Mesothelial cell of epicardium (in vitro differentiated cells): ENCODE data around the gene BEST3. TPM values are rescaled to one million over a fixed set of nuclear protein-coding genes. Genes with fewer than 3 reads are reported as not detected.

Experiments
- DNase-seq, 2 experiments: peaks; one replicate each; pipeline ENCODE4 v3.0.0; 2021; ENCODE audit warnings: low spot score in 2 of 2; ENCODE audit not compliant: unreplicated experiment in 2 of 2
- H3K27ac Mint-ChIP-seq: 2 replicates; pipeline ENCODE4 v1.8.0; 2021; ENCODE audit warnings: mixed read lengths
- H3K27me3 Mint-ChIP-seq: 2 replicates; pipeline ENCODE4 v1.8.0; 2021; ENCODE audit warnings: low read depth, mixed read lengths
- H3K36me3 Mint-ChIP-seq: 2 replicates; pipeline ENCODE4 v1.8.0; 2021; ENCODE audit warnings: mixed read lengths
- H3K4me1 Mint-ChIP-seq: 2 replicates; pipeline ENCODE4 v1.8.0; 2021; ENCODE audit warnings: mixed read lengths
- H3K4me3 Mint-ChIP-seq: 2 replicates; pipeline ENCODE4 v1.8.0; 2021; ENCODE audit warnings: mild to moderate bottlenecking, moderate library complexity, mixed read lengths
- H3K9me3 Mint-ChIP-seq: 2 replicates; pipeline ENCODE4 v1.8.0; 2021; ENCODE audit warnings: mixed read lengths
- CTCF ChIP-seq: fragments of 200-600 bp; sonication (generic); IDR thresholded peaks from one replicate; pipeline ENCODE4 v1.5.0; 2021; ENCODE audit warnings: antibody characterized with exemption; ENCODE audit not compliant: unreplicated experiment
- total RNA-seq: library from RNA; stranded (reverse); gene quantifications from 3 replicates; pipeline ENCODE4 v1.2.1, GENCODE V29; 2021

BEST3 gene
- total RNA-seq, 1 donor from 2014 or later: 0.11 TPM

DNA sequence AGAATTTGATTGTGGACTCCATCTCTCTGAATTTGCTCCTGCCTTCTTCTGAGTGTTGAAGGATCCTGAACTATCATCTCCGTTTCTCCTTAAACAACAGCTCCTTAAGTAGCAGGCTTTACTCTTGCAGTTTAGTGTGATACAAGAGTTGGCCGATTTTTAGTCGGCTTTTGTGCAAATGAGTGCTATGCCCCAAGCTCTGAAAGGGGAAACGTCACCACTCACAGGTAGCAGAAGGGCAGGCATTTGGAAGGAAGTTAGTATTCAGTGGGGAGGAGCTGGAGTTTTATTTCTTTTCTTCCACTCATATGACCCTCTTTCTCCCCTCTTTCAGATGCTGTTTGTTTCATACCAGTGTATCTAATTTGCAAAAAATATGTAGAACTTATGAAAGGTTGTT, 51.9 kb downstream of the BEST3 start:
- H3K36me3 Mint-ChIP-seq: no peaks in the 10 kb centered on the region
- H3K4me3 Mint-ChIP-seq: no peak overlapping the region
- TF ChIP-seq CTCF: no peak
- no peak for DNase-seq
- no peak overlapping the region for H3K27ac Mint-ChIP-seq
- peaks cover 6% of the 10 kb centered on the region for H3K4me1 Mint-ChIP-seq
- H3K27me3 Mint-ChIP-seq: no peaks in the 10 kb centered on the region
- no peaks in the 10 kb centered on the region for H3K9me3 Mint-ChIP-seq

GRCh38 chr12:69645031-69645430, 54.1 kb downstream of the BEST3 start:
- Mint-ChIP-seq H3K36me3 (no peaks in the 10 kb centered on the region), H3K4me1 (no peaks in the 10 kb centered on the region), H3K9me3 (no peaks in the 10 kb centered on the region), H3K4me3 (no peak overlapping the region), H3K27me3 (no peaks in the 10 kb centered on the region), H3K27ac (no peak overlapping the region)
- no peak for TF ChIP-seq CTCF
- DNase-seq: no peak

GRCh38 chr12:69644511-69644910, 54.6 kb downstream of the BEST3 start:
- Mint-ChIP-seq H3K36me3 (no peaks in the 10 kb centered on the region), H3K27me3 (no peaks in the 10 kb centered on the region), H3K4me3 (no peak overlapping the region), H3K27ac (no peak overlapping the region), H3K9me3 (no peaks in the 10 kb centered on the region), H3K4me1 (peaks cover under 1% of the 10 kb centered on the region)
- TF ChIP-seq CTCF: no peak
- DNase-seq: no peak

DNA sequence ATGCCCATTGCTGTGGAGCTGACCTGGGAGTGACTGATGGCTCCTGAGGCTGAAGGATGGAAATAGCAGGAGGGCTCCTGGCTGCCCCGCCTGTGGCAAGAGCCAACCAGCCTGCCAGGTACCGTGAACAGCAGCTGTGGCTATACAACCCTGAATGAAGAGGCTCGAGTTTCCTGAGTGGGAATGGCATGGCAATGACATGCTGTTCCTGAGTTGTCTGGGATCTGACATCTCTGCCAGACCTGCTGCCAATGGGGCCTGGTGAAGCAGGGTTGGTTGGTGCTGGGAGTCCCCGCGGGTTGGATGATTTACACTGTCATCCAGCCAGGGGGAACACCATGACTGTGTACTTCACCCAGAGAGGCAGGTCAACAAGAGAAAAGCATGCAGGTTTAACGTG, 56.6 kb downstream of the BEST3 start:
- no peaks in the 10 kb centered on the region for H3K36me3 Mint-ChIP-seq
- no peak for DNase-seq
- no peaks in the 10 kb centered on the region for H3K27me3 Mint-ChIP-seq
- peaks cover 1% of the 10 kb centered on the region for H3K4me1 Mint-ChIP-seq
- H3K4me3 Mint-ChIP-seq: no peak overlapping the region
- H3K27ac Mint-ChIP-seq: no peak overlapping the region
- TF ChIP-seq CTCF: no peak
- H3K9me3 Mint-ChIP-seq: no peaks in the 10 kb centered on the region

- DNase-seq: no peak
- no peak for TF ChIP-seq CTCF
- no peaks in the 10 kb centered on the region for H3K27me3 Mint-ChIP-seq
- no peaks in the 10 kb centered on the region for H3K36me3 Mint-ChIP-seq
- no peaks in the 10 kb centered on the region for H3K9me3 Mint-ChIP-seq
- H3K27ac Mint-ChIP-seq: no peak overlapping the region
- H3K4me3 Mint-ChIP-seq: no peak overlapping the region
- peaks cover 1% of the 10 kb centered on the region for H3K4me1 Mint-ChIP-seq
Observed at GRCh38 chr12:69641546-69641945, 57.6 kb downstream of the BEST3 start.

GRCh38 chr12:69639400-69640016, 59.6 kb downstream of the BEST3 start:
- Mint-ChIP-seq H3K4me3 (no peak overlapping the region), H3K27ac (no peak overlapping the region), H3K4me1 (peaks cover 1% of the 10 kb centered on the region), H3K27me3 (no peaks in the 10 kb centered on the region), H3K36me3 (no peaks in the 10 kb centered on the region), H3K9me3 (no peaks in the 10 kb centered on the region)
- TF ChIP-seq CTCF: peak; percentile 75
- peak; percentile 36 to 75 for DNase-seq
